K562 (cell line): Measurements from ENCODE around the gene ZNF785. TPM values are rescaled to one million over a fixed set of nuclear protein-coding genes. Genes with fewer than 3 reads are reported as not detected.

Source experiments
- CBFB ChIP-seq: sonication (generic); formaldehyde crosslinking; IDR thresholded peaks from 2 replicates; pipeline ENCODE4 v1.4.0; 2020; ENCODE audit warnings: mild to moderate bottlenecking, missing genetic modification reagents
- CBX3 ChIP-seq, 2 experiments: IDR thresholded peaks; 1 replicate in 1 of 2; 2 replicates in 1 of 2; pipeline ENCODE4 v1.6.1; 2012; ENCODE audit warnings: inconsistent platforms in 2 of 2, low read length in 2 of 2, borderline replicate concordance in 1 of 2, control low read depth in 1 of 2
- CC2D1A ChIP-seq: fragments of 450-650 bp; IDR thresholded peaks from 2 replicates; pipeline ENCODE4 v1.6.1; 2017; ENCODE audit warnings: mild to moderate bottlenecking
- FOXA3 ChIP-seq, 2 experiments: fragments of 450-650 bp in 1 of 2; sonication (generic) in 1 of 2; formaldehyde crosslinking; IDR thresholded peaks in 1 of 2; conservative IDR thresholded peaks in 1 of 2; 2 replicates each; pipeline versions ENCODE4 v1.4.0 to v1.8.0; 2020 to 2022; ENCODE audit warnings: mild to moderate bottlenecking in 2 of 2, missing genetic modification reagents in 1 of 2
- MEF2D ChIP-seq: conservative IDR thresholded peaks from 2 replicates; pipeline ENCODE4 v1.6.1; 2016; ENCODE audit warnings: low read depth, missing genetic modification characterization, missing compliant biosample characterization
- RAD51 ChIP-seq: fragments of 450-650 bp; IDR thresholded peaks from 2 replicates; pipeline ENCODE4 v1.7.1; 2016; ENCODE audit warnings: low read depth, mild to moderate bottlenecking, borderline replicate concordance
- RBBP5 ChIP-seq: fragments of 200-600 bp; sonication (generic); IDR thresholded peaks from 2 replicates; pipeline ENCODE4 v1.6.1; 2012; ENCODE audit warnings: borderline replicate concordance, mild to moderate bottlenecking, low read length, control low read depth, inconsistent platforms; ENCODE audit not compliant: insufficient read depth, poor library complexity, severe bottlenecking
- RCOR1 ChIP-seq, 2 experiments: IDR thresholded peaks; 2 replicates each; pipeline ENCODE4 v1.6.1; 2012; ENCODE audit warnings: low read depth in 2 of 2, low read length in 2 of 2, borderline replicate concordance in 1 of 2, improper control_type of control experiment in 1 of 2
- SMAD4 ChIP-seq: fragments of 250-450 bp; sonication (Bioruptor Pico); conservative IDR thresholded peaks from 2 replicates; pipeline ENCODE4 v1.8.0; 2021; ENCODE audit warnings: inconsistent platforms, mild to moderate bottlenecking, moderate library complexity
- TEAD4 ChIP-seq, 2 experiments: sonication (generic) in 1 of 2; formaldehyde crosslinking in 1 of 2; IDR thresholded peaks; 2 replicates each; pipeline versions ENCODE4 v1.6.1 to v1.8.0; 2012 to 2022; ENCODE audit warnings: borderline replicate concordance in 1 of 2, inconsistent platforms in 1 of 2, low read length in 1 of 2, mild to moderate bottlenecking in 1 of 2, missing genetic modification reagents in 1 of 2
- ZNF133 ChIP-seq: fragments of 250-450 bp; sonication (Bioruptor Pico); IDR thresholded peaks from 2 replicates; pipeline ENCODE4 v1.4.0; 2020; ENCODE audit warnings: mild to moderate bottlenecking
- ZNF197 ChIP-seq: fragments of 200-800 bp; sonication (Bioruptor generic); IDR thresholded peaks from 2 replicates; pipeline ENCODE4 v1.6.1; 2016; ENCODE audit warnings: low read depth, missing genetic modification characterization, missing compliant biosample characterization
- polyA plus RNA-seq, 8 experiments: library from polyadenylated mRNA; depleted of rRNA in 4 of 8; stranded (reverse) in 5 of 8; unstranded in 3 of 8; fragments of >200 nt; fragmentation: Nextera tagmentation in 2 of 8; fragmentation: Illumina TruSeq in 1 of 8; extraction: Ambion mirVana in 2 of 8; extraction: Trizol in 1 of 8; gene quantifications; 2 replicates each; pipeline versions ENCODE4 v1.2.1 to v1.2.3, GENCODE V29; 2011 to 2014; ENCODE audit warnings: inconsistent platforms in 1 of 8, missing spikeins in 1 of 8
- total RNA-seq, 7 experiments: library from RNA; depleted of rRNA in 6 of 7; stranded (reverse); fragments of >200 nt in 6 of 7; fragmentation: Illumina TruSeq in 2 of 7; extraction: Trizol in 2 of 7; gene quantifications; 2 replicates each; pipeline versions ENCODE4 v1.2.1 to v1.2.3, GENCODE V29; 2011 to 2021; ENCODE audit warnings: low replicate concordance in 1 of 7
- TF ChIP-seq, protein P1 (sequence below): fragments of 450-650 bp; formaldehyde crosslinking; conservative IDR thresholded peaks from 2 replicates; pipeline ENCODE4 v1.4.0; 2022; ENCODE audit warnings: mild to moderate bottlenecking, missing genetic modification characterization
- TF ChIP-seq, protein P2 (sequence below): fragments of 450-650 bp; IDR thresholded peaks from 2 replicates; pipeline ENCODE4 v1.6.1; 2018; ENCODE audit not compliant: partially characterized antibody
- TF ChIP-seq, protein P3 (sequence below): fragments of 450-650 bp; IDR thresholded peaks from 2 replicates; pipeline ENCODE4 v1.6.1; 2017; ENCODE audit warnings: antibody characterized with exemption, mild to moderate bottlenecking
- TF ChIP-seq, protein P4 (sequence below), 2 experiments: fragments of 450-650 bp; IDR thresholded peaks; 2 replicates each; pipeline ENCODE4 v1.6.1; 2016

ZNF785 gene
- total and polyA plus RNA-seq, 9 of the 15 experiments (the other 6 are each of a cell fraction or from before 2014, with no cell fraction given): 0.64 to 11.0 (median 6.4) TPM

DNA sequence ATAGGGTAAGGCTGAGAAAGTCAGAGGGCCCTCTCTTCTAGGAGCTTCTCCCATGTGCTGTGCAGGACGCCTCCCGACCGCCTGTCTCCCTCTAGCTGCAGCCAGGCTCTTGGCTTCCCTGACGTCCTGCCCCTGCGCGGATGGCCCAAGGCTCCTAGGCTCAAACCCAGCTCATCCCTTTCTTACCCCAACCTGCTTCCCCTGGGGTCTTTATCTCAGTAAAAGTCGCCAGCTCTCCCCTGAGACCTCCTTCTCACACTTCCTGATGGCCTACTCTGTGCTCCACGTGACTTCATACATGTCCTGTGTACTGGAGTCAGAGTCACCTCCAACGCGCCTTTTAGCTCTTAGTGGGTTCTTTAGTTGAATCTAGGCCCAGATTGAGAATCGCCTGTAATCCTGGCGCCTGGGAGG lies 49.7 kb downstream of the ZNF785 start (continued):
- TF ChIP-seq RAD51: peak; percentile 67
- TF ChIP-seq, protein P1, sequence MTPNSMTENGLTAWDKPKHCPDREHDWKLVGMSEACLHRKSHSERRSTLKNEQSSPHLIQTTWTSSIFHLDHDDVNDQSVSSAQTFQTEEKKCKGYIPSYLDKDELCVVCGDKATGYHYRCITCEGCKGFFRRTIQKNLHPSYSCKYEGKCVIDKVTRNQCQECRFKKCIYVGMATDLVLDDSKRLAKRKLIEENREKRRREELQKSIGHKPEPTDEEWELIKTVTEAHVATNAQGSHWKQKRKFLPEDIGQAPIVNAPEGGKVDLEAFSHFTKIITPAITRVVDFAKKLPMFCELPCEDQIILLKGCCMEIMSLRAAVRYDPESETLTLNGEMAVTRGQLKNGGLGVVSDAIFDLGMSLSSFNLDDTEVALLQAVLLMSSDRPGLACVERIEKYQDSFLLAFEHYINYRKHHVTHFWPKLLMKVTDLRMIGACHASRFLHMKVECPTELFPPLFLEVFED: 0 out of 2 replicates have a peak, but pooled peaks have one; percentile 28
- TF ChIP-seq RBBP5: peak; percentile 62
- TF ChIP-seq, protein P2, sequence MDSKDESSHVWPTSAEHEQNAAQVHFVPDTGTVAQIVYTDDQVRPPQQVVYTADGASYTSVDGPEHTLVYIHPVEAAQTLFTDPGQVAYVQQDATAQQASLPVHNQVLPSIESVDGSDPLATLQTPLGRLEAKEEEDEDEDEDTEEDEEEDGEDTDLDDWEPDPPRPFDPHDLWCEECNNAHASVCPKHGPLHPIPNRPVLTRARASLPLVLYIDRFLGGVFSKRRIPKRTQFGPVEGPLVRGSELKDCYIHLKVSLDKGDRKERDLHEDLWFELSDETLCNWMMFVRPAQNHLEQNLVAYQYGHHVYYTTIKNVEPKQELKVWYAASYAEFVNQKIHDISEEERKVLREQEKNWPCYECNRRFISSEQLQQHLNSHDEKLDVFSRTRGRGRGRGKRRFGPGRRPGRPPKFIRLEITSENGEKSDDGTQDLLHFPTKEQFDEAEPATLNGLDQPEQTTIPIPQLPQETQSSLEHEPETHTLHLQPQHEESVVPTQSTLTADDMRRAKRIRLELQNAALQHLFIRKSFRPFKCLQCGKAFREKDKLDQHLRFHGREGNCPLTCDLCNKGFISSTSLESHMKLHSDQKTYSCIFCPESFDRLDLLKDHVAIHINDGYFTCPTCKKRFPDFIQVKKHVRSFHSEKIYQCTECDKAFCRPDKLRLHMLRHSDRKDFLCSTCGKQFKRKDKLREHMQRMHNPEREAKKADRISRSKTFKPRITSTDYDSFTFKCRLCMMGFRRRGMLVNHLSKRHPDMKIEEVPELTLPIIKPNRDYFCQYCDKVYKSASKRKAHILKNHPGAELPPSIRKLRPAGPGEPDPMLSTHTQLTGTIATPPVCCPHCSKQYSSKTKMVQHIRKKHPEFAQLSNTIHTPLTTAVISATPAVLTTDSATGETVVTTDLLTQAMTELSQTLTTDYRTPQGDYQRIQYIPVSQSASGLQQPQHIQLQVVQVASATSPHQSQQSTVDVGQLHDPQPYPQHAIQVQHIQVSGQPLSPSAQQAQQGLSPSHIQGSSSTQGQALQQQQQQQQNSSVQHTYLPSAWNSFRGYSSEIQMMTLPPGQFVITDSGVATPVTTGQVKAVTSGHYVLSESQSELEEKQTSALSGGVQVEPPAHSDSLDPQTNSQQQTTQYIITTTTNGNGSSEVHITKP: peak; percentile 12
- TF ChIP-seq FOXA3 (CRISPR knock-in tag; conservative IDR thresholded peaks at IDR 0.05 in 1 of 2, IDR thresholded peaks at IDR 0.05 in 1 of 2): peak in 1 of 2 experiments; percentile 52; a peak in 2 of 4 replicates
- TF ChIP-seq CC2D1A: peak; percentile 73
- peak in 1 of 2 experiments; percentile 73; a peak in 1 of 3 replicates for TF ChIP-seq CBX3 (IDR thresholded peaks at IDR 0.05; ENCODE audit: borderline replicate concordance in 1 of 2, low read length in 2 of 2)
- 0 out of 2 replicates have a peak, but pooled peaks have one; percentile 20 for TF ChIP-seq SMAD4 (CRISPR knock-in tag)
- TF ChIP-seq TEAD4 (IDR thresholded peaks at IDR 0.05; ENCODE audit: low read length): 0 out of 2 replicates have a peak, but pooled peaks have one; percentile 6
- TF ChIP-seq TEAD4 (CRISPR knock-in tag; IDR thresholded peaks at IDR 0.05; ENCODE audit: borderline replicate concordance): no peak
- TF ChIP-seq ZNF133 (CRISPR knock-in tag): no peak
- no peak for TF ChIP-seq CBFB (CRISPR knock-in tag)
- TF ChIP-seq, protein P3, sequence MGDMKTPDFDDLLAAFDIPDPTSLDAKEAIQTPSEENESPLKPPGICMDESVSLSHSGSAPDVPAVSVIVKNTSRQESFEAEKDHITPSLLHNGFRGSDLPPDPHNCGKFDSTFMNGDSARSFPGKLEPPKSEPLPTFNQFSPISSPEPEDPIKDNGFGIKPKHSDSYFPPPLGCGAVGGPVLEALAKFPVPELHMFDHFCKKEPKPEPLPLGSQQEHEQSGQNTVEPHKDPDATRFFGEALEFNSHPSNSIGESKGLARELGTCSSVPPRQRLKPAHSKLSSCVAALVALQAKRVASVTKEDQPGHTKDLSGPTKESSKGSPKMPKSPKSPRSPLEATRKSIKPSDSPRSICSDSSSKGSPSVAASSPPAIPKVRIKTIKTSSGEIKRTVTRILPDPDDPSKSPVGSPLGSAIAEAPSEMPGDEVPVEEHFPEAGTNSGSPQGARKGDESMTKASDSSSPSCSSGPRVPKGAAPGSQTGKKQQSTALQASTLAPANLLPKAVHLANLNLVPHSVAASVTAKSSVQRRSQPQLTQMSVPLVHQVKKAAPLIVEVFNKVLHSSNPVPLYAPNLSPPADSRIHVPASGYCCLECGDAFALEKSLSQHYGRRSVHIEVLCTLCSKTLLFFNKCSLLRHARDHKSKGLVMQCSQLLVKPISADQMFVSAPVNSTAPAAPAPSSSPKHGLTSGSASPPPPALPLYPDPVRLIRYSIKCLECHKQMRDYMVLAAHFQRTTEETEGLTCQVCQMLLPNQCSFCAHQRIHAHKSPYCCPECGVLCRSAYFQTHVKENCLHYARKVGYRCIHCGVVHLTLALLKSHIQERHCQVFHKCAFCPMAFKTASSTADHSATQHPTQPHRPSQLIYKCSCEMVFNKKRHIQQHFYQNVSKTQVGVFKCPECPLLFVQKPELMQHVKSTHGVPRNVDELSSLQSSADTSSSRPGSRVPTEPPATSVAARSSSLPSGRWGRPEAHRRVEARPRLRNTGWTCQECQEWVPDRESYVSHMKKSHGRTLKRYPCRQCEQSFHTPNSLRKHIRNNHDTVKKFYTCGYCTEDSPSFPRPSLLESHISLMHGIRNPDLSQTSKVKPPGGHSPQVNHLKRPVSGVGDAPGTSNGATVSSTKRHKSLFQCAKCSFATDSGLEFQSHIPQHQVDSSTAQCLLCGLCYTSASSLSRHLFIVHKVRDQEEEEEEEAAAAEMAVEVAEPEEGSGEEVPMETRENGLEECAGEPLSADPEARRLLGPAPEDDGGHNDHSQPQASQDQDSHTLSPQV: peak; percentile 79
- TF ChIP-seq, protein P4, sequence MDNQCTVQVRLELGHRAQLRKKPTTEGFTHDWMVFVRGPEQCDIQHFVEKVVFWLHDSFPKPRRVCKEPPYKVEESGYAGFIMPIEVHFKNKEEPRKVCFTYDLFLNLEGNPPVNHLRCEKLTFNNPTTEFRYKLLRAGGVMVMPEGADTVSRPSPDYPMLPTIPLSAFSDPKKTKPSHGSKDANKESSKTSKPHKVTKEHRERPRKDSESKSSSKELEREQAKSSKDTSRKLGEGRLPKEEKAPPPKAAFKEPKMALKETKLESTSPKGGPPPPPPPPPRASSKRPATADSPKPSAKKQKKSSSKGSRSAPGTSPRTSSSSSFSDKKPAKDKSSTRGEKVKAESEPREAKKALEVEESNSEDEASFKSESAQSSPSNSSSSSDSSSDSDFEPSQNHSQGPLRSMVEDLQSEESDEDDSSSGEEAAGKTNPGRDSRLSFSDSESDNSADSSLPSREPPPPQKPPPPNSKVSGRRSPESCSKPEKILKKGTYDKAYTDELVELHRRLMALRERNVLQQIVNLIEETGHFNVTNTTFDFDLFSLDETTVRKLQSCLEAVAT (IDR thresholded peaks at IDR 0.05): peak in 1 of 2 experiments; percentile 61; a peak in 2 of 4 replicates
- no peak for TF ChIP-seq ZNF197
- TF ChIP-seq MEF2D: no peak
- peak in 1 of 2 experiments; percentile 42; a peak in 1 of 4 replicates for TF ChIP-seq RCOR1 (IDR thresholded peaks at IDR 0.05; ENCODE audit: borderline replicate concordance in 1 of 2, low read depth in 2 of 2, low read length in 2 of 2)
